ENCODE data around the gene VWA3B. TPM values are rescaled to one million over a fixed set of nuclear protein-coding genes. Genes with fewer than 3 reads are reported as not detected.

The VWA3B gene
- total RNA-seq = not detected in 2 replicates

DNA sequence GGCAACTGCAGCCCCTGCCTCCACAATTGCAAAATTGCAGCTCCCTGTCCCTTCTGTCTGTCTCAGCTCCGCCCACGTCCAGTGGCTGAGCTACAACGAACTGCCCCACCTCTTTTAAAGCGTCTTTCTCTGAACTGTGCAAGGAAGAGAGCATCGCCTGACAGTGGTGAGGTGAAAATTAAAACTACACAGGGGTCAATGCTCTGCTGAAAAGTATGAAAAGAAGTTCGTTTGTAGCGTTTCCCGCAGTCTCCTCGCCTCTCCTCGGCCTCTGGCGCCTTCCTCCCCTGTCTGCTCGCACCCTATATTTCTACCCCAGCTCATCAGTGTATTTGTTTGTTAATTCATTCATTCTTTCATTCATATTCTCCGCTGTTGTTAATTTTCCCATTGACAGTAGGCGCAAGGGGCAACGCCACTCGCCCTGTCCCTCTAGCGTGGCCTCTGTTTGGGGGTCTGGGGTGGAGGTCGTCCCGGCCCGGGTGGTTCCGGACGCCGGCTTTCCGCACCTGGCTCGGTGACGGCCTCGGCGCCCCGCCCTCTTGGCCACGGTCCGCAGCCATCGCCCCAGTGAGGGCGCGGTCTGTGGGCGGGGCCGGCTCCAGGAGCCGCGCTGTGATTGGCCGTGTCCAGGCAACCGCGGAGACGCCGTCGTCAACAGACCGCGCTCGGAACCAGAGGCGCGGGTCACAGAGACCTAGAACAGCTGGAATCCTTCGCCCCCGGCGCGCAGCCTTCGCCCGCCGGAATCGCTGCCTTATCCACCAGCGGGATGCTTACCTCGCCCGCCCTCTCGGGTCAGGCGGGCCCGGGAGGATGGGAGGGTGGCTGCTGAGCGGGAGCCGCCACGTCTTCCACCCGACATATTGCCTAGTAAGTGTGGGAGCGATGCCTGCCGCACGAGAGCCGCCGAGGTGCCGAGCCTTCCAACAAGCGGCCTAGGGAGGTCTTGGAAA lies at the start of gene VWA3B:
TSS of gene VWA3B (plus strand) at position 677 of the 956 bp plus-strand sequence. CDS start 5,926 bp downstream, outside the sequence.

DNA sequence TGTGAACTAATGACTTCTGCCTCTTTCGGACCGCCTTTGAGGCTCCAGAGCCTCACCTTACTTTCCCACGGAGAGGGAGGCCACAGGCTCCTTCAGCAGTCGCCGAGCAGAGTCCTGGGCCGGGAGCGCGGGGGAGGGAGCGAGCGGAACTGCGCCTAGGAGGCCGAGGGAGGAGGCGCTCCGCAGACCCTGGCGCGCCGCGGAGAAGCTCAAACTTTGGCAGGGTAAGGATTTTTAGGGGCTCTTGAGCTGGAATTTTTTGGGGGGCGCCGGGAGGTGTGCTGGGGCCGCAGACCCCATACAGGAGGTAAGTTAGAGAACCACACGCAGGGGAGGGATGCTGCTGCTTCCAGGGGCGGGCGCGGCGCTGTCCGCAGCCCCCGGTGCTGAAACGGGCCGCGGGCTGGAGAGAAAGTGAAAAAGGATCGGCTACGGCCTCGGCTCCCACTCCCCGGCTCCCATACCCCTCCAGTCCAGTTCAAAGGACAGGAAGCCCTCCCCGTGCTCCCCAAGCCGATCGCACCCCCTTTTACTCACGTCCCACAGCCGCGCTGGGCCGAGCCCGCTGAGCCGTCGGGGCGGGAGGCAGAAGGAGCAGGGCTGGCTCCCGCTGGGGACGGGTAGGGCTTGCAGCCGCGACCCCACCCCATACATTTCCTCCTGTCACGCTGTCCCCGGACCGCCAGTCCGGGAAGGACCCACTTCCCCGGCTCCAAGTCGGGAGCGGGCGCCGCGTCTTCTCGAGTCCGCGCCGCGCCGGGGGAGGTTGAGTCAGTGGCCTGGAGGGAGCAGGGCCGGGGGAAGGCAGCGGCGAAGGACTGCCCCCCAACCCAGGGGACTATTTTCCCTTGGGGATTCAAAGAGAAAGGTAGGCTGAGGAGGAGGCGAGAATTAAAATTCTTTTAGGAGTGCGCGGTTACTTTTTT lies 259.6 kb downstream of the VWA3B start, which contains the start of gene CNGA3:
TSS of gene CNGA3 (plus strand) at position 146 of the 926 bp plus-strand sequence. CDS start 23,520 bp downstream, outside the sequence.

Other genes starting within 250 kb of the VWA3B start
- gene TMEM131, start 91.2 kb upstream of the VWA3B start, total RNA-seq = 25.2 and 27.9 TPM in 2 replicates